ENCODE measurements around the gene TTC33. TPM values are rescaled to one million over a fixed set of nuclear protein-coding genes. Genes with fewer than 3 reads are reported as not detected.

TTC33 gene
- total RNA-seq, 1 experiment from 2014 or later = 12.6 TPM

GRCh38 chr5:40623480-40624420 is 132.0 kb downstream of the TTC33 start:
- Histone ChIP-seq H3K4me1 (ENCODE audit: control insufficient read depth, insufficient read depth, low read length) (peaks cover 8% of the 10 kb centered on the region), H3K27ac (ENCODE audit: low read length) (no peak overlapping the region), H3K36me3 (ENCODE audit: control insufficient read depth, insufficient read depth, low read length) (no peaks in the 10 kb centered on the region), H3K9me3 (ENCODE audit: control insufficient read depth, insufficient read depth, low read depth, low read length) (no peaks in the 10 kb centered on the region), H3K27me3 (ENCODE audit: control insufficient read depth, insufficient read depth, low read length) (no peaks in the 10 kb centered on the region), H3K4me3 (ENCODE audit: low read depth in 2 of 2, low read length in 2 of 2) (no peak overlapping the region)
- no peak for TF ChIP-seq CTCF (IDR thresholded peaks at IDR 0.05)
- TF ChIP-seq POLR2AphosphoS5 (IDR thresholded peaks at IDR 0.05; ENCODE audit: low read depth, low read length) = no peak
- no peak for TF ChIP-seq TCF7L2 (IDR thresholded peaks at IDR 0.05; ENCODE audit: low read depth, low read length)
- no peak for TF ChIP-seq SIN3A (IDR thresholded peaks at IDR 0.05; ENCODE audit: borderline replicate concordance, insufficient read depth, low read depth, low read length)
- no peak for TF ChIP-seq REST (IDR thresholded peaks at IDR 0.05; ENCODE audit: insufficient read depth in 1 of 2, low read depth in 2 of 2, low read length in 1 of 2)
- in situ Hi-C loops (cut with HindIII; ENCODE audit: low pct_unique_long_range_greater_than_20kb, low sequenced_read_pairs) = no loop called here
- DNase-seq (ENCODE audit: low read depth, low spot score) (no peak), ATAC-seq (no peak)
- CTCF ChIA-PET = interaction anchor here (0.6 kb wide), 1 partner anchor 1443 kb away, joined by 3 read pairs; no protein-coding TSS in a partner anchor
- intact Hi-C loops (cut with micrococcal nuclease; ENCODE audit: unreplicated experiment) = no loop called here
- no TSS peak for BruUV-seq (replicated peaks)
- POLR2A ChIA-PET = no interaction called here

- CTCF ChIA-PET = interaction anchor here (0.6 kb wide), 1 partner anchor 1444 kb away, joined by 3 read pairs; no protein-coding TSS in a partner anchor
Observed at GRCh38 chr5:40622463-40623252, 133.1 kb downstream of the TTC33 start.

More at GRCh38 chr5:40622463-40623252, 133.1 kb downstream of the TTC33 start:
- H3K4me1 ChIP-seq (ENCODE audit: control insufficient read depth, insufficient read depth, low read length) = peaks cover 8% of the 10 kb centered on the region
- no peaks in the 10 kb centered on the region for H3K36me3 ChIP-seq (ENCODE audit: control insufficient read depth, insufficient read depth, low read length)
- intact Hi-C loops (cut with micrococcal nuclease; ENCODE audit: unreplicated experiment) (no loop called here), in situ Hi-C loops (cut with HindIII; ENCODE audit: low pct_unique_long_range_greater_than_20kb, low sequenced_read_pairs) (no loop called here)
- no TSS peak for BruUV-seq (replicated peaks)
- POLR2A ChIA-PET = no interaction called here
- H3K27ac ChIP-seq (ENCODE audit: low read length) = no peak overlapping the region
- DNase-seq (ENCODE audit: low read depth, low spot score) = no peak
- H3K4me3 ChIP-seq (ENCODE audit: low read depth in 2 of 2, low read length in 2 of 2) = no peak overlapping the region
- TF ChIP-seq REST (IDR thresholded peaks at IDR 0.05; ENCODE audit: insufficient read depth in 1 of 2, low read depth in 2 of 2, low read length in 1 of 2) = no peak
- no peak for TF ChIP-seq SIN3A (IDR thresholded peaks at IDR 0.05; ENCODE audit: borderline replicate concordance, insufficient read depth, low read depth, low read length)
- TF ChIP-seq POLR2AphosphoS5 (IDR thresholded peaks at IDR 0.05; ENCODE audit: low read depth, low read length) = no peak
- no peak for TF ChIP-seq TCF7L2 (IDR thresholded peaks at IDR 0.05; ENCODE audit: low read depth, low read length)
- TF ChIP-seq CTCF (IDR thresholded peaks at IDR 0.05) = no peak
- no peaks in the 10 kb centered on the region for H3K27me3 ChIP-seq (ENCODE audit: control insufficient read depth, insufficient read depth, low read length)
- no peaks in the 10 kb centered on the region for H3K9me3 ChIP-seq (ENCODE audit: control insufficient read depth, insufficient read depth, low read depth, low read length)
- ATAC-seq = no peak
